Rectal smooth muscle tissue (tissue), 1 donor: ENCODE data around the gene MED12L.

Experiments
- H3K27ac ChIP-seq: one replicate; pipeline ENCODE4 v1.7.0; 2013; ENCODE audit warnings: low read depth, low read length, inconsistent platforms
- H3K27me3 ChIP-seq: one replicate; pipeline ENCODE4 v1.7.0; 2013; ENCODE audit warnings: low read length; ENCODE audit not compliant: control insufficient read depth, insufficient read depth
- H3K36me3 ChIP-seq: one replicate; pipeline ENCODE4 v1.7.0; 2013; ENCODE audit warnings: low read length; ENCODE audit not compliant: control insufficient read depth, insufficient read depth
- H3K4me1 ChIP-seq: one replicate; pipeline ENCODE4 v1.7.0; 2013; ENCODE audit warnings: low read length; ENCODE audit not compliant: control insufficient read depth, insufficient read depth
- H3K4me3 ChIP-seq: one replicate; pipeline ENCODE4 v1.7.0; 2013; ENCODE audit warnings: low read length
- H3K9ac ChIP-seq: one replicate; pipeline ENCODE4 v1.7.0; 2013; ENCODE audit warnings: low read length

MED12L gene

GRCh38 chr3:151351219-151351618 lies 265.8 kb downstream of the MED12L start:
- H3K27me3 ChIP-seq, result no peaks in the 10 kb centered on the region
- H3K4me3 ChIP-seq, result no peak overlapping the region
- H3K36me3 ChIP-seq, result no peaks in the 10 kb centered on the region
- no peak overlapping the region for H3K9ac ChIP-seq
- H3K27ac ChIP-seq, result no peak overlapping the region
- no peaks in the 10 kb centered on the region for H3K4me1 ChIP-seq

- H3K4me3 ChIP-seq, result no peak overlapping the region
- no peaks in the 10 kb centered on the region for H3K4me1 ChIP-seq
- no peaks in the 10 kb centered on the region for H3K36me3 ChIP-seq
- no peak overlapping the region for H3K27ac ChIP-seq
- no peak overlapping the region for H3K9ac ChIP-seq
- no peaks in the 10 kb centered on the region for H3K27me3 ChIP-seq
Measured at GRCh38 chr3:151351648-151352047, 266.2 kb downstream of the MED12L start.

- no peak overlapping the region for H3K27ac ChIP-seq
- H3K36me3 ChIP-seq, result no peaks in the 10 kb centered on the region
- no peaks in the 10 kb centered on the region for H3K4me1 ChIP-seq
Measured at GRCh38 chr3:151356794-151357462, 271.5 kb downstream of the MED12L start.

GRCh38 chr3:151357463-151357850 lies 272.0 kb downstream of the MED12L start:
- Histone ChIP-seq H3K9ac (no peak overlapping the region), H3K4me3 (no peak overlapping the region), H3K27ac (no peak overlapping the region), H3K27me3 (no peaks in the 10 kb centered on the region), H3K36me3 (no peaks in the 10 kb centered on the region), H3K4me1 (no peaks in the 10 kb centered on the region)

More at GRCh38 chr3:151356794-151357462, 271.5 kb downstream of the MED12L start:
- Histone ChIP-seq H3K9ac (no peak overlapping the region), H3K4me3 (no peak overlapping the region), H3K27me3 (no peaks in the 10 kb centered on the region)

GRCh38 chr3:151362751-151363174 lies 277.3 kb downstream of the MED12L start:
- no peaks in the 10 kb centered on the region for H3K27me3 ChIP-seq
- no peak overlapping the region for H3K27ac ChIP-seq
- H3K9ac ChIP-seq, result no peak overlapping the region
- no peaks in the 10 kb centered on the region for H3K36me3 ChIP-seq
- H3K4me3 ChIP-seq, result no peak overlapping the region
- H3K4me1 ChIP-seq, result no peaks in the 10 kb centered on the region

- H3K36me3 ChIP-seq, result no peaks in the 10 kb centered on the region
- H3K4me3 ChIP-seq, result no peak overlapping the region
- H3K9ac ChIP-seq, result no peak overlapping the region
- H3K27ac ChIP-seq, result no peak overlapping the region
- H3K4me1 ChIP-seq, result no peaks in the 10 kb centered on the region
- H3K27me3 ChIP-seq, result no peaks in the 10 kb centered on the region
Measured at GRCh38 chr3:151366993-151367392, 281.5 kb downstream of the MED12L start.

GRCh38 chr3:151367448-151367847 lies 282.0 kb downstream of the MED12L start:
- Histone ChIP-seq H3K36me3 (no peaks in the 10 kb centered on the region), H3K27ac (no peak overlapping the region), H3K4me3 (no peak overlapping the region), H3K27me3 (no peaks in the 10 kb centered on the region), H3K4me1 (no peaks in the 10 kb centered on the region), H3K9ac (no peak overlapping the region)

GRCh38 chr3:151371526-151371925 lies 286.1 kb downstream of the MED12L start:
- no peak overlapping the region for H3K9ac ChIP-seq
- no peak overlapping the region for H3K27ac ChIP-seq
- H3K27me3 ChIP-seq, result no peaks in the 10 kb centered on the region
- no peak overlapping the region for H3K4me3 ChIP-seq
- no peaks in the 10 kb centered on the region for H3K4me1 ChIP-seq
- no peaks in the 10 kb centered on the region for H3K36me3 ChIP-seq

GRCh38 chr3:151372063-151372820 lies 286.8 kb downstream of the MED12L start:
- Histone ChIP-seq H3K27me3 (no peaks in the 10 kb centered on the region), H3K27ac (no peak overlapping the region), H3K9ac (no peak overlapping the region), H3K4me3 (no peak overlapping the region), H3K4me1 (no peaks in the 10 kb centered on the region), H3K36me3 (no peaks in the 10 kb centered on the region)

- H3K4me3 ChIP-seq, result no peak overlapping the region
- no peaks in the 10 kb centered on the region for H3K4me1 ChIP-seq
- H3K27me3 ChIP-seq, result no peaks in the 10 kb centered on the region
- H3K36me3 ChIP-seq, result no peaks in the 10 kb centered on the region
- no peak overlapping the region for H3K9ac ChIP-seq
- no peak overlapping the region for H3K27ac ChIP-seq
Measured at GRCh38 chr3:151377768-151378385, 292.4 kb downstream of the MED12L start.

GRCh38 chr3:151379083-151379734 lies 293.7 kb downstream of the MED12L start:
- Histone ChIP-seq H3K36me3 (no peaks in the 10 kb centered on the region), H3K27me3 (no peaks in the 10 kb centered on the region), H3K27ac (no peak overlapping the region), H3K4me1 (no peaks in the 10 kb centered on the region), H3K9ac (no peak overlapping the region), H3K4me3 (no peak overlapping the region)

- no peaks in the 10 kb centered on the region for H3K27me3 ChIP-seq
- no peaks in the 10 kb centered on the region for H3K36me3 ChIP-seq
- H3K27ac ChIP-seq, result no peak overlapping the region
- no peak overlapping the region for H3K4me3 ChIP-seq
- H3K9ac ChIP-seq, result no peak overlapping the region
- no peaks in the 10 kb centered on the region for H3K4me1 ChIP-seq
Measured at GRCh38 chr3:151382671-151383070, 297.2 kb downstream of the MED12L start.
